ENCODE results near the gene TNS3. TPM values are rescaled to one million over a fixed set of nuclear protein-coding genes. Genes with fewer than 3 reads are reported as not detected.

TNS3 gene
- total RNA-seq, 1 experiment from 2014 or later: 9.5 TPM

GRCh38 chr7:47449810-47450590 lies 131.9 kb downstream of the TNS3 start:
- H3K27ac Mint-ChIP-seq: no peak overlapping the region
- Histone ChIP-seq H2BK15ac (ENCODE audit: low read depth, low read length) (no peak overlapping the region), H3T11ph (ENCODE audit: low read length) (no peak overlapping the region), H3K4me1 (ENCODE audit: insufficient read depth, low read length) (no peaks in the 10 kb centered on the region), H2BK12ac (ENCODE audit: insufficient read length, low read depth, low read length) (no peak overlapping the region), H3K4me2 (ENCODE audit: insufficient read depth, insufficient read length, low read length) (no peak overlapping the region), H3K27ac (ENCODE audit: insufficient read length, low read depth, low read length) (no peak overlapping the region), H2BK120ac (ENCODE audit: low read depth, low read length, poor library complexity, severe bottlenecking) (no peak overlapping the region), H2AFZ (ENCODE audit: low read length) (no peak overlapping the region), H3K9ac (ENCODE audit: extremely low read depth, insufficient read length, low read length) (no peak overlapping the region), H4K91ac (ENCODE audit: insufficient read length, low read depth, low read length) (no peak overlapping the region), H2AK5ac (ENCODE audit: insufficient read length, low read length) (no peak overlapping the region), H2BK20ac (ENCODE audit: low read depth, low read length, poor library complexity, severe bottlenecking) (no peak overlapping the region), H3K4ac (ENCODE audit: low read depth, low read length) (no peak overlapping the region), H4K8ac (replicated peaks; ENCODE audit: insufficient read length, low read depth, low read length) (no peak overlapping the region), H3K23ac (ENCODE audit: insufficient read length, low read depth, low read length) (no peak overlapping the region), H4K5ac (ENCODE audit: insufficient read length, low read depth, low read length) (no peak overlapping the region), H3K9me3 (ENCODE audit: control insufficient read depth, low read depth, low read length) (no peaks in the 10 kb centered on the region), H4K20me1 (ENCODE audit: control insufficient read depth, insufficient read depth, insufficient read length) (no peaks in the 10 kb centered on the region), H3K14ac (ENCODE audit: insufficient read depth, low read length) (no peak overlapping the region), H3K18ac (ENCODE audit: insufficient read length, low read depth, low read length) (no peak overlapping the region), H3K23me2 (ENCODE audit: insufficient read length, low read depth, low read length, poor library complexity, severe bottlenecking) (no peaks in the 10 kb centered on the region), H2BK5ac (ENCODE audit: insufficient read length, low read length) (no peak overlapping the region), H3K27me3 (ENCODE audit: insufficient read depth, low read length) (no peaks in the 10 kb centered on the region), H3K79me2 (ENCODE audit: insufficient read depth, low read length) (no peaks in the 10 kb centered on the region), H3K56ac (ENCODE audit: insufficient read length, low read depth, low read length) (no peak overlapping the region), H3K79me1 (ENCODE audit: insufficient read depth, low read depth, low read length, poor library complexity, severe bottlenecking) (no peaks in the 10 kb centered on the region)
- no peaks in the 10 kb centered on the region for H3K9me3 Mint-ChIP-seq
- peaks cover 6% of the 10 kb centered on the region for H3K27me3 Mint-ChIP-seq (ENCODE audit: low read depth)
- peaks cover 5 to 28% of the 10 kb centered on the region in 2 experiments for H3K4me1 Mint-ChIP-seq
- no CpG with 5 or more reads among the region's 11 CpGs for WGBS (ENCODE audit: extremely low coverage, insufficient read length, low lambda C conversion rate)
- TF ChIP-seq CTCF (conservative IDR thresholded peaks at IDR 0.05): no peak
- no peaks in the 10 kb centered on the region for H3K36me3 Mint-ChIP-seq (ENCODE audit: insufficient read depth in 1 of 3, low read depth in 3 of 3)
- H3K4me3 Mint-ChIP-seq: no peak overlapping the region
- DNase-seq: no peak
